Measurements from ENCODE around the gene POPDC3.
"Not testable (repeated sequence)": the region's sequence is repeated elsewhere in the genome, so short reads cannot be mapped to it uniquely, and the experiment has no call there.

POPDC3 gene

DNA sequence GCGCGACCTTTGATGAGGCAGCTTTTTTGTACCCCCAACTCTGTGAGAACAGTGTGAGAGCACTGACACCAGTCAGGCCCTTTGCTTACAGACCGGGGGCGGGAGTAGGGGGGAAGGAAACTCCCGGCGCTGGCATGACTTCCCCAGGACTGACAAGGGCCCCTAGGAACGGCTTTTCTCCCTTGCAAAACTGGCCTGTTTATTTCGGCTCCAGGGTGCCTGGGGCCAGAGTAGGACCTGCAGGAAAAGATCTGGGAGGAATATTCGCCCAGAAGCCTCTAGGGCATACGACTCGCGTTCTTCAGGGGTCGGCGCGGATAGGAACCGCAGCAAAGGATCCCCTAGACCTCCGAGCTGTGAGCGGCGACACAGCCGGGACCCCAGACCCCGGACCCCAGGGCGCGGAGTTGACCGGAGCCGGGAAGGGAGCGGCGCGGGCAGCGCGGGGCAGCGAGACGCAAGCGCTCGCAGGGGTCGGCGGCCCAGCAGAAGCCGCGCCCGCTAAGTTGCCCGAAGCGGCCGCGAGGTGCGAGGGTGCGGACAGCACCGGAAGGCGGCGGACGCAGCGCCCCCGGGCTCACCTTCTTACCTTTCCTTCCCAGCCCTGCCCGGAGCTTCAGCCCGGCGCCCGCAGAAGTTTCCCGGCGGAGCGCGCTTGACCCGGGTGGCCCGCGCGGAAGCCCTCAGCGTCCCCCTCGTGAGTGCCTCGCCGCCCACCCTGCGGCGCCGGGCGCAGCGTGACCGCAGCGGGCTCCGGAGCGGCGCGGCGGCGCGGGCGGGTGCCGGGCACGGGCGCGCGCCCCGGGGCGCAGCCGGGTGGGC lies at the start of gene POPDC3:
Gene POPDC3, minus strand, starts transcription at position 771 of the 822 bp plus-strand sequence. CDS start 18,105 bp downstream, outside the sequence.
- DNase-seq (ENCODE audit: low read depth in 2 of 2): no peak

DNA sequence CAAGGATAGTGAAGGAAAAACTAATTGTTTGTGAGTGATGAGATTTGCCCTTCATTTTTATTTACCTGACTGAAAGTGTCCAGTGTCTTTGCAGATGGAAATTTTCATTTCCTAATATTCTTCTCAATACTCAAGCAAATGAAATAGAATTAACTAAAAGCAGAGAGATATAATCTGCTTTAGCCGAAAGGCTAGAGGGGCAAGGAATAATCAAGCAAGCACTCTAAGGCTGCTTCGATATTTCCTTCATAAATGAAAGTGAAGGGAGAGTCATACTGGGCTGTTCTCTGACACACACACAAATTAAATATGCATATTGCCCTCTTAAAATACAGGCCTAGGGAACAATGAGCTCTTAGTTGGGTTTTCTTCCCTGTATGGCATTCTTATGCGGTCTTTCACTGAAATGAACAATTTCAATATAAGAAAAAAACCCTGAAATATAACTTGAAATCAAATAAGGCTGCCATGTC lies 47.5 kb upstream of the POPDC3 start:
- no peak for DNase-seq (ENCODE audit: low read depth in 2 of 2)

DNA sequence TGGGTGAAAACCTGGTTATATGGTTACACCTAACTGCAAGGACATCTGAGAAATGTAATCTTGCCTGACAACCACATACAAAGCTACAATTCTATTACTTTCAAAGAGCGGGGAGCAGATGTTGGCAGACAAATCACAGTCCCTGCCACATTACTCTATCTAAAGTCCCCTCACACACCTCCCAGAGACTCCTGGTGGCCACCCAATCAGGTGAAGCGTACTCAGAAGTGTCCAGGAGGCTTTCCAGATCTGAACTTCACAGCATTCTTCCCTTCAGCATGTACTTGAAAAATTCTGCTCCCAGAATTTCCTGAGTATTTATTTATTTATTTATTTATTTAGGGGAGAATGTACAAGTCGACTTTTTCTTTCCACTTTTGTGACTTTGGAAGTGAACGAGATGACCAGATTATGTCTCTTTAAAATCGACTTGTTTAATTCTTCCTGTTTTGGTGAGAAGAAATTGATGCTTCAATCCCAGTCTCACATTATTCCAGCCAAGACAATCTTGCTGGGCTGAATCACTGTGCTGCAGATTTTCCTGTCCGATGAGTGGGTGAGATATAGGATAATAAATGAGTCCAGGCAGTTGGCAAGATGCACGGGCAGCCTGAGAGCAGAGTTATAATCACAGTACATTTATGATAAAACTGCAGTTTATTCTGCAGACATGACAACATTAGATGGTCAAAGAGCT lies 46.9 kb upstream of the POPDC3 start:
- no peak for DNase-seq (ENCODE audit: low read depth in 2 of 2)

DNA sequence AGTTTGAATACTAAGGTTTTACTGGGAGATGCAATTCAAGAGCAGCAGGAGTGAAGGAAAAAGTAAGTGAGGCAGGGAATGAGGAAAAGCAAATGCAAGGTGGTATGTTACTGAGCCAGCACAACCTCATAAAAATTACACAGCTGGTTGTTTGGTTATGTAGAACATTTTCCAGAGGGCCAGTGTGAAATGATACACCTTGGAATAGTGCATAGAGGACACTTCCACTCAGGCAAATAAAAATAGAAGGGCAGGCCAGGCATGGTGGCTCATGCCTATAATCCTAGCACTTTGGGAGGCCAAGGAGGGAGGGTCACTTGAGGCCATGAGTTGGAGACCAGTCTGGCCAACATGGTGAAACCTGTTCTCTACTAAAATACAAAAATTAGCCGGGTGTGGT lies 43.4 kb upstream of the POPDC3 start:
- DNase-seq (ENCODE audit: low read depth in 2 of 2): no peak

- DNase-seq (ENCODE audit: low read depth in 2 of 2): not testable (repeated sequence)
Observed at GRCh38 chr6:105221219-105221618, 41.4 kb upstream of the POPDC3 start.

DNA sequence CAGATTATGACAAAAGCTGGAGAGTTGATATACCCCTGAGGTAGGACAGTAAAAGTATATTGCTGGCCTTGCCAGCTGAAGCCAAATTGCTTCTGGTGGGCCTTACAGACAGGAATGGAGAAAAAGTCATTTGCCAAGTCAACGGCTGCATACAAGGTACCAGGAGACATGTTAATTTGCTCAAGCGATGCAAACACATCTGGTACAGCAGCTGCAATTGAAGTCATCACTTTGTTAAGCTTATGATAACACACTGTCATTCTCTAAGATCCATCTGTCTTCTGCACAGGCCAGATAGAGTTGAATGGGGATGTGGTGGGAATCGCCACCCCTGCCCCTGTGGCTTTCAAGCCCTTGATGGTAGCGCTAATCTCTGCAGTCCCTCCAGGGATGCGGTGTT lies 40.4 kb upstream of the POPDC3 start:
- DNase-seq (ENCODE audit: low read depth in 2 of 2): no peak

GRCh38 chr6:105219218-105219617 lies 39.4 kb upstream of the POPDC3 start:
- DNase-seq (ENCODE audit: low read depth in 2 of 2): not testable (repeated sequence)

GRCh38 chr6:105215506-105215905 lies 35.7 kb upstream of the POPDC3 start:
- no peak for DNase-seq (ENCODE audit: low read depth in 2 of 2)

GRCh38 chr6:105214668-105215067 lies 34.9 kb upstream of the POPDC3 start:
- no peak for DNase-seq (ENCODE audit: low read depth in 2 of 2)

DNA sequence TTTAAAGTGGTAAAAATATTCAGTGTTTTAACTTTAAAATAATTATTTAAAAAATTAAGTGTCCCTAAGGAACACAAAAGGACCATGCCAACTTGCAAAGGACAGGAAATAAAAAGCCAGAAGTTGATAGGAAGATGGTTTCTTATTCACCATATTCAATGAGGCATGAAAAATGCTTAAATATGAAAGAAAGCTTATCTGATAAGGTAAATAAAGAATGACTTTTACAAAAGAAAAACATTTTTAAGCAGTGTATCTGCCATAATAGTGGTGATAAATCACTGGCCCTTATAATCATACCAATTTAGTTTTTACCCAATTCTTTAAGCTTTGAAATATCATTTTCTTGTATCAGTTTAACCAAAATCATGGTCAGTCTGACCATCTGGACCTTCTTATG lies 33.5 kb upstream of the POPDC3 start:
- DNase-seq (ENCODE audit: low read depth in 2 of 2): no peak

GRCh38 chr6:105212587-105212986 lies 32.8 kb upstream of the POPDC3 start:
- no peak for DNase-seq (ENCODE audit: low read depth in 2 of 2)

DNA sequence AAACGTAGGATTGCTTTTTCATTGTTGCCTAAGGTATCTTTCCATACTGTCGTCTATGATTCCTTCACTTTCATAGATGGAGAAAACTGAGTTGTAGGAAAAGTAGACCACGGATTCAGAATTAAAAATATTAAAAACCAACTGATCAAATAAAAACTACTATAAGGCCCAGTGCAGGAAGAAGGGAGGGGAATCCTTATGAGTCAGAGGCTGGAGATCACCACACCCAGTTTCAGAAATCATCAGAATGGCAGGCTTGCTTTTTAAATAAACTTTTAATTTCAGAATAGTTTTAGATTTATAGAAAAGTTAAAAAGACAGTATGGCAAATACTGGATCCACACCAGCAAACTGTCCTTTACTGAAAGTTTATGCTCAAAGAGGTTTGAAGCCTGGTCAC lies 32.0 kb upstream of the POPDC3 start:
- no peak for DNase-seq (ENCODE audit: low read depth in 2 of 2)

GRCh38 chr6:105210932-105211531 lies 31.2 kb upstream of the POPDC3 start:
- DNase-seq (ENCODE audit: low read depth in 2 of 2): no peak

- DNase-seq (ENCODE audit: low read depth in 2 of 2): no peak
Observed at GRCh38 chr6:105209950-105210706, 30.3 kb upstream of the POPDC3 start.

DNA sequence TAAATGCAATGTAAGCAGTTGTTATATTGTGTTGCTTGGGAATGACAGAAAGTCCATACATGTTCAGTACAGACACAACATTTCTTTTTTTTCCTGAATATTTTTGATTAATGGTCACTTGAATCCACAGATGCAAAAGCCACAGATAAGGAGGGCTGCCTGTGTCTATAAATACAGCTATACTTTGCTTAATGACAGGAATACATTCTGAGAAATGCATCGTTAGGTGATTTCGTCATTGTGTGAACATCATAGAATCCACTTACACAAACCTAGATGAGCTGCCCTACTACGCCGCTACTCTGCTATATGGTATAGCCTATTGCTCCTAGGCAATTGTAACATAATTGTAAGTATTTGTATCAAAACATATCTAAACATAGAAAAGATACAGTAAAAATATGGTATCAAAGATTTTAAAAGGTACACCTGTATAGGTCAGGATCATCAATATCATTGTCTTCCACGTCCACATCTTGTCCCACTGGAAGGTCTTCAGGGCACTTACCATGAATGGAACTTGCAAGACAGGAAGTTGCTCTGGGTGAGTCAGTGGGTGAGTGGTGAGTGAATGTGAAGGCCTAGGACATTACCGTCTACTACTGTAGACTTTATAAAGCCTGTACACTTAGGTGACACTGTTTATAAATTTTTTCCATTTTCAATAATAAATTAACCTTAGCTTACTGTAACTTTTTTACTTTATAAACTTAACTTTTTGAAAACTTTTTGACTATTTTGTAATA lies 27.9 kb upstream of the POPDC3 start:
- no peak for DNase-seq (ENCODE audit: low read depth in 2 of 2)

- DNase-seq (ENCODE audit: low read depth in 2 of 2): no peak
Observed at GRCh38 chr6:105204768-105205167, 25.0 kb upstream of the POPDC3 start.

DNA sequence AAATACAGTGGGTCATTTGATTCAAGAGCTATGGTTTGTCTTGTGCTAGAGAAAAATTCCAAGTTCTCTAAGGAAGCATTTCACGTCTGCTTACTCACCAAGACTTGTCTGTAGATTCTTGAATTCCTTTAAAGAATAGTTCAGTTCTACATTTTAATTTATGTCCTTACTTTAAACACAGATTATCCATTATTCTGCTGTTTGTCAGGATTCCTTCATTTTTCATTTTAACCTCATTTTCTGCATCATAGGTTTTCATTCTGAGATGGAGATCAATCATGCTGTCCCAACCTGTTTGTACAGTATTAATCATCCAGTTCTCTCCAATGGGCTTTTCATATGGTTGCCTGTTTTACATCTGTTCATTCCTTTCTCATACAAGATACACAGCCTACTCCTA lies 24.5 kb upstream of the POPDC3 start:
- no peak for DNase-seq (ENCODE audit: low read depth in 2 of 2)

DNA sequence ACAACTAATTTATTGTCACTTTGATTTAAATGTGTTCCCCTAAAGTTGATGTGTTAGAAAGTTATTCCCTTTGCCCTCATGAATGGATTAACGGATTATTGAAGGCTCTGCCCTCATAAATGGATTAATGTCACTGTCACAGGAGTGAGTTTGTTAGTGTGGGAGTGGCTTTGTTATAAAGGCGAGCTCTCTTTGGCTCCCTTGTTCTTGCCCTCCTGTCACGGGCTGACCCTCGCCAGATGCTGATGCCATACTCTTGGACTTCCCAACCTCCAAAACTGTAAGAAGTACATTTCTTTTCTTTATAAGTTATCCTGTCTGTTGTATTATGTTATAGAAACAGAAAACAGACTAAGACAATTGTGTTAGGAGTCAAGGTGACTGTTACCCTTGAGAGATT lies 22.7 kb upstream of the POPDC3 start:
- DNase-seq (ENCODE audit: low read depth in 2 of 2): no peak

DNA sequence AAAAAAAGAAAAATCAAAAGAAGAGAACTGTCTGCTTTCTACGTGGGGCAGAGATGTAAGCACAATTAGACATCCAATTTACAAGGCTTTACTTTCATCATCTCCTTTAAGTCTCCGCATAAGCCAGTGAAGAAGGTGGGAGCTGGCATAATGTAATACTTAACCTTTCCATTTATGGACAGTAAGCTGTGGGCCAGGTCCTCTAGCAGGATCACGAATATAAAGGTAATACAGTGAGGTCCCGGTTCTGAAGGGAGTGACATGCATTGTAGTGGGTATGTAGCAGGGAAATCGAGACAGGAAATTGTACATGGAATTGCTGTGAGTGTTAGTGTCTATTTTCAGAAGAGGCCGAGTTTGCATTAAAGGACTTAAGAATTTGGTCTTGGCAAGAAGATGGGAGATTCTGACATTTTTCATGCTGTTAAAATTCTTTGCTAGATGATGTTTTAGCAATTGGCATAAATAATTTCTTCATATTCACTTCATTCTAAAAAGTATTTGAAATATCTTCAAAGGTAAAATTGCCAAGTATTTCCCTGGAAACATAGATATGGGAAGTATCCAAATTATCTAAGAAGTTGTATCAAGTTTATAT lies 20.4 kb upstream of the POPDC3 start:
- no peak for DNase-seq (ENCODE audit: low read depth in 2 of 2)

GRCh38 chr6:105199711-105200110 lies 19.9 kb upstream of the POPDC3 start:
- no peak for DNase-seq (ENCODE audit: low read depth in 2 of 2)

DNA sequence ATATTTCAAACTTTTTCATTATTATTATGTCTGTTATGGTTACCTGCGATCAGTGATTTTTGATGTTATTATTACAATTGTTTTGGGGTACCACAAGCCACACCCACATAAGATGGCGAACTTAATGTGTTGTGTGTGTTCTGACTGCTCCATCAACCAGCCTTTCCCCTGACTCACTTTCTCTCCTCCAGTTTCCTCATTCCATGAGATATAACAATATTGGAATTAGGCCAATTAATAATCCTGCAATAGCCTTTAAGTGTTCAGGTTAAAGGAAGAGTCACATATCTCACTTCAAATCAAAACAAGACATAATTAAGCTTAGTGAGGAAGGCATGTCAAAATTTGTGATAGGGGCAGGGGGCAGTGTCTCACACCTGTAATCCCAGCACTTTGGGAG lies 16.3 kb upstream of the POPDC3 start:
- no peak for DNase-seq (ENCODE audit: low read depth in 2 of 2)
